ENCODE data around the gene NUP188.
"Not testable (repeated sequence)": the region's sequence is repeated elsewhere in the genome, so short reads cannot be mapped to it uniquely, and the experiment has no call there.

NUP188 gene

GRCh38 chr9:129030191-129030590, 82.7 kb downstream of the NUP188 start:
- H3K9me3 ChIP-seq (ENCODE audit: control insufficient read depth, low read length), result no peaks in the 10 kb centered on the region
- H3K36me3 ChIP-seq (ENCODE audit: control insufficient read depth, insufficient read depth, low read length), result no peaks in the 10 kb centered on the region
- H3K9ac ChIP-seq (ENCODE audit: low read length), result no peak overlapping the region
- no peak overlapping the region for H3K4me3 ChIP-seq (ENCODE audit: low read length)
- peaks cover 18% of the 10 kb centered on the region for H3K4me1 ChIP-seq (ENCODE audit: control insufficient read depth, insufficient read depth, low read length)
- no peaks in the 10 kb centered on the region for H3K27me3 ChIP-seq (ENCODE audit: control insufficient read depth, insufficient read depth, low read length)

GRCh38 chr9:129031514-129031913, 84.0 kb downstream of the NUP188 start:
- H3K4me1 ChIP-seq (ENCODE audit: control insufficient read depth, insufficient read depth, low read length), result peaks cover 9% of the 10 kb centered on the region

GRCh38 chr9:129032541-129033159, 85.2 kb downstream of the NUP188 start:
- H3K9me3 ChIP-seq (ENCODE audit: control insufficient read depth, low read length), result no peaks in the 10 kb centered on the region
- H3K27me3 ChIP-seq (ENCODE audit: control insufficient read depth, insufficient read depth, low read length), result no peaks in the 10 kb centered on the region
- H3K4me3 ChIP-seq (ENCODE audit: low read length), result no peak overlapping the region
- H3K4me1 ChIP-seq (ENCODE audit: control insufficient read depth, insufficient read depth, low read length), result peaks cover 7% of the 10 kb centered on the region
- no peaks in the 10 kb centered on the region for H3K36me3 ChIP-seq (ENCODE audit: control insufficient read depth, insufficient read depth, low read length)
- H3K9ac ChIP-seq (ENCODE audit: low read length), result no peak overlapping the region

More at GRCh38 chr9:129031514-129031913, 84.0 kb downstream of the NUP188 start:
- Histone ChIP-seq H3K36me3 (ENCODE audit: control insufficient read depth, insufficient read depth, low read length) (no peaks in the 10 kb centered on the region), H3K9me3 (ENCODE audit: control insufficient read depth, low read length) (no peaks in the 10 kb centered on the region), H3K4me3 (ENCODE audit: low read length) (no peak overlapping the region), H3K27me3 (ENCODE audit: control insufficient read depth, insufficient read depth, low read length) (no peaks in the 10 kb centered on the region), H3K9ac (ENCODE audit: low read length) (no peak overlapping the region)

- no peaks in the 10 kb centered on the region for H3K36me3 ChIP-seq (ENCODE audit: control insufficient read depth, insufficient read depth, low read length)
- H3K4me3 ChIP-seq (ENCODE audit: low read length), result no peak overlapping the region
- no peaks in the 10 kb centered on the region for H3K9me3 ChIP-seq (ENCODE audit: control insufficient read depth, low read length)
- H3K9ac ChIP-seq (ENCODE audit: low read length), result no peak overlapping the region
- H3K27me3 ChIP-seq (ENCODE audit: control insufficient read depth, insufficient read depth, low read length), result no peaks in the 10 kb centered on the region
- H3K4me1 ChIP-seq (ENCODE audit: control insufficient read depth, insufficient read depth, low read length), result peaks cover 13% of the 10 kb centered on the region
Observed at GRCh38 chr9:129033216-129033615, 85.7 kb downstream of the NUP188 start.

GRCh38 chr9:129035838-129036237, 88.3 kb downstream of the NUP188 start:
- not testable (repeated sequence) for H3K27me3 ChIP-seq (ENCODE audit: control insufficient read depth, insufficient read depth, low read length); H3K36me3 ChIP-seq (ENCODE audit: control insufficient read depth, insufficient read depth, low read length); H3K9me3 ChIP-seq (ENCODE audit: control insufficient read depth, low read length)
- H3K4me1 ChIP-seq (ENCODE audit: control insufficient read depth, insufficient read depth, low read length), result peaks cover 17% of the 10 kb centered on the region
- H3K4me3 ChIP-seq (ENCODE audit: low read length), result peak overlapping the region; percentile 92
- peak overlapping the region; percentile 75 for H3K9ac ChIP-seq (ENCODE audit: low read length)

- H3K36me3 ChIP-seq (ENCODE audit: control insufficient read depth, insufficient read depth, low read length), result no peaks in the 10 kb centered on the region
- no peaks in the 10 kb centered on the region for H3K27me3 ChIP-seq (ENCODE audit: control insufficient read depth, insufficient read depth, low read length)
- peak within 1 kb of the TSS; percentile 90 for H3K9ac ChIP-seq (ENCODE audit: low read length)
- no peaks in the 10 kb centered on the region for H3K9me3 ChIP-seq (ENCODE audit: control insufficient read depth, low read length)
- peaks cover 17% of the 10 kb centered on the region for H3K4me1 ChIP-seq (ENCODE audit: control insufficient read depth, insufficient read depth, low read length)
- peak within 1 kb of the TSS; percentile 92 for H3K4me3 ChIP-seq (ENCODE audit: low read length)
Observed at GRCh38 chr9:129036241-129036922, 88.9 kb downstream of the NUP188 start, which contains the start of gene MIGA2. Gene MIGA2 (plus strand): TSS chr9:129036626. CDS start chr9:129040595, 3,969 bp downstream.

GRCh38 chr9:129036923-129037766, 89.6 kb downstream of the NUP188 start:
- Histone ChIP-seq H3K9me3 (ENCODE audit: control insufficient read depth, low read length) (no peaks in the 10 kb centered on the region), H3K36me3 (ENCODE audit: control insufficient read depth, insufficient read depth, low read length) (no peaks in the 10 kb centered on the region), H3K4me1 (ENCODE audit: control insufficient read depth, insufficient read depth, low read length) (peaks cover 17% of the 10 kb centered on the region), H3K27me3 (ENCODE audit: control insufficient read depth, insufficient read depth, low read length) (no peaks in the 10 kb centered on the region), H3K9ac (ENCODE audit: low read length) (peak overlapping the region; percentile 90), H3K4me3 (ENCODE audit: low read length) (peak overlapping the region; percentile 92)

GRCh38 chr9:129037767-129038098, 90.2 kb downstream of the NUP188 start:
- Histone ChIP-seq H3K4me1 (ENCODE audit: control insufficient read depth, insufficient read depth, low read length) (peaks cover 17% of the 10 kb centered on the region), H3K27me3 (ENCODE audit: control insufficient read depth, insufficient read depth, low read length) (no peaks in the 10 kb centered on the region), H3K9me3 (ENCODE audit: control insufficient read depth, low read length) (no peaks in the 10 kb centered on the region), H3K9ac (ENCODE audit: low read length) (peak overlapping the region; percentile 90), H3K4me3 (ENCODE audit: low read length) (peak overlapping the region; percentile 92), H3K36me3 (ENCODE audit: control insufficient read depth, insufficient read depth, low read length) (no peaks in the 10 kb centered on the region)

GRCh38 chr9:129038109-129038852, 90.8 kb downstream of the NUP188 start:
- Histone ChIP-seq H3K4me3 (ENCODE audit: low read length) (no peak overlapping the region), H3K4me1 (ENCODE audit: control insufficient read depth, insufficient read depth, low read length) (peaks cover 17% of the 10 kb centered on the region), H3K9me3 (ENCODE audit: control insufficient read depth, low read length) (no peaks in the 10 kb centered on the region), H3K27me3 (ENCODE audit: control insufficient read depth, insufficient read depth, low read length) (no peaks in the 10 kb centered on the region), H3K9ac (ENCODE audit: low read length) (peak overlapping the region; percentile 90), H3K36me3 (ENCODE audit: control insufficient read depth, insufficient read depth, low read length) (no peaks in the 10 kb centered on the region)

GRCh38 chr9:129040113-129040643, 92.7 kb downstream of the NUP188 start:
- Histone ChIP-seq H3K27me3 (ENCODE audit: control insufficient read depth, insufficient read depth, low read length) (no peaks in the 10 kb centered on the region), H3K9ac (ENCODE audit: low read length) (no peak overlapping the region), H3K36me3 (ENCODE audit: control insufficient read depth, insufficient read depth, low read length) (no peaks in the 10 kb centered on the region), H3K4me1 (ENCODE audit: control insufficient read depth, insufficient read depth, low read length) (peaks cover 17% of the 10 kb centered on the region), H3K4me3 (ENCODE audit: low read length) (no peak overlapping the region), H3K9me3 (ENCODE audit: control insufficient read depth, low read length) (no peaks in the 10 kb centered on the region)

- Histone ChIP-seq H3K36me3 (ENCODE audit: control insufficient read depth, insufficient read depth, low read length) (no peaks in the 10 kb centered on the region), H3K4me3 (ENCODE audit: low read length) (no peak overlapping the region), H3K27me3 (ENCODE audit: control insufficient read depth, insufficient read depth, low read length) (no peaks in the 10 kb centered on the region), H3K4me1 (ENCODE audit: control insufficient read depth, insufficient read depth, low read length) (peaks cover 16% of the 10 kb centered on the region), H3K9ac (ENCODE audit: low read length) (no peak overlapping the region), H3K9me3 (ENCODE audit: control insufficient read depth, low read length) (no peaks in the 10 kb centered on the region)
Observed at GRCh38 chr9:129042016-129042415, 94.5 kb downstream of the NUP188 start.

Data from mucosa of stomach (tissue), 1 donor.